Adrenal gland (tissue), 5 donors: Measurements from ENCODE around the gene RNH1.

Experiments used
- POLR2A ChIP-seq, 2 donors: fragments of 450-650 bp; IDR thresholded peaks; one replicate each; pipeline ENCODE4 v1.6.1; 2017; ENCODE audit warnings: antibody characterized with exemption in 2 of 2, mild to moderate bottlenecking in 2 of 2, moderate library complexity in 1 of 2
- TF ChIP-seq, protein P1 (sequence below), 6 experiments: fragments of 450-650 bp in 4 of 6; fragments of 200-600 bp in 2 of 6; sonication (generic) in 1 of 6; IDR thresholded peaks; 1 replicate in 5 of 6; 2 replicates in 1 of 6; pipeline versions ENCODE4 v1.5.1 to v1.8.0; 2016 to 2021; ENCODE audit warnings: antibody characterized with exemption in 6 of 6, mild to moderate bottlenecking in 2 of 6, moderate library complexity in 1 of 6
- donor health status: DM: no; HTN: no; CAD: no.

- TF ChIP-seq, protein P1, sequence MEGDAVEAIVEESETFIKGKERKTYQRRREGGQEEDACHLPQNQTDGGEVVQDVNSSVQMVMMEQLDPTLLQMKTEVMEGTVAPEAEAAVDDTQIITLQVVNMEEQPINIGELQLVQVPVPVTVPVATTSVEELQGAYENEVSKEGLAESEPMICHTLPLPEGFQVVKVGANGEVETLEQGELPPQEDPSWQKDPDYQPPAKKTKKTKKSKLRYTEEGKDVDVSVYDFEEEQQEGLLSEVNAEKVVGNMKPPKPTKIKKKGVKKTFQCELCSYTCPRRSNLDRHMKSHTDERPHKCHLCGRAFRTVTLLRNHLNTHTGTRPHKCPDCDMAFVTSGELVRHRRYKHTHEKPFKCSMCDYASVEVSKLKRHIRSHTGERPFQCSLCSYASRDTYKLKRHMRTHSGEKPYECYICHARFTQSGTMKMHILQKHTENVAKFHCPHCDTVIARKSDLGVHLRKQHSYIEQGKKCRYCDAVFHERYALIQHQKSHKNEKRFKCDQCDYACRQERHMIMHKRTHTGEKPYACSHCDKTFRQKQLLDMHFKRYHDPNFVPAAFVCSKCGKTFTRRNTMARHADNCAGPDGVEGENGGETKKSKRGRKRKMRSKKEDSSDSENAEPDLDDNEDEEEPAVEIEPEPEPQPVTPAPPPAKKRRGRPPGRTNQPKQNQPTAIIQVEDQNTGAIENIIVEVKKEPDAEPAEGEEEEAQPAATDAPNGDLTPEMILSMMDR (IDR thresholded peaks at IDR 0.05) = no peak
- no peak for TF ChIP-seq POLR2A (IDR thresholded peaks at IDR 0.05)
These were observed 34.4 kb upstream of the RNH1 start for GRCh38 chr11:541433-541885.
